Coronary artery (tissue), 2 donors: ENCODE data around the gene PDCD4.

ENCODE experiments used
- DNase-seq: peaks from one replicate; pipeline ENCODE4 v3.0.0-alpha.2; 2017; ENCODE audit warnings: low spot score
- H3K27ac ChIP-seq, 2 donors: fragments of 200-600 bp; sonication (generic); one replicate each; pipeline ENCODE4 v1.5.1; 2016 to 2019
- H3K4me3 ChIP-seq: fragments of 200-600 bp; sonication (generic); 2 replicates; pipeline ENCODE4 v1.5.1; 2016; ENCODE audit warnings: mild to moderate bottlenecking, moderate library complexity
- TF ChIP-seq, protein P1 (sequence below): fragments of 200-600 bp; sonication (generic); IDR thresholded peaks from one replicate; pipeline ENCODE4 v1.5.1; 2019; ENCODE audit warnings: antibody characterized with exemption

PDCD4 gene

DNA sequence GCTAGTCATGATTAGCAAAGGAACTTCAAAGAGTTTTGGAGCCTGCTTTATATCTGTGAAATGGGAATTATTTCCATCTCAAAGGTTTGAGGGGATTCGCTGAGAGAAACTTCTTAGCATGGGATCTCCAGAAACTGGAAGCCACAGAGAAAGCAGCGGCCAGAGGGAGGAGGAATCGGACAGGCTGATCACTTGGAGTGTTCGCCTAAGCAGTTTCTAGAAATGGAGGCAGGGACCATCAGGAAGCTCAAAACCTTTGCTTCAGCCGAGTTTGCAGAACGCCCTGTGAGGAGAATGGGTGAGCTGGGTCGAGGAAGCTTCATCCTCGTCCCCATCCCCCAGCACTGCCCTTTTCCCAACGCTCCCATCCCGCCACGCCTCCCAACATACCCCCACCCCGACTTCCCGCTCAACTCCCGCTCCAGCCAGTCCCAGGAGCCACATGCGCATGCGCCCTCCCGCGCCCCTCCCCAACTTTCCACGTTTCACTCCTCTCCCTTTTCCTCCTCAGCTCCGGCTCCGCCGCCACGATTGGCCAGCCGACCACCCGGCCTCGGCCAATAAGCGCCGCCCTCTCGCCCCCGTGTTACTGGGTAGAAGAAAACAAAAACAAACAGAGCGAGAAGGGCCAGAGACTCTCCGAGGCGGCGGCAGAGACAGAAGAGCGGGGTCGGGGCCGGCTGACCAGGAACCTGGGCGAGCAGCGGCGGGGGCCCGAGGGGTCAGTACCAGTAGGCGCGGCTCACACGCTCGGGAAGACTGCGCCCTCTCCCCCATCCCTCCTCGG, at the start of gene PDCD4:
PDCD4 (plus strand) TSS at position 631 of the 787 bp plus-strand sequence. CDS start 4,100 bp downstream, outside the sequence.
- Histone ChIP-seq H3K27ac (peak within 1 kb of the TSS; percentile 100), H3K4me3 (peak within 1 kb of the TSS; percentile 97)
- TF ChIP-seq, protein P1, sequence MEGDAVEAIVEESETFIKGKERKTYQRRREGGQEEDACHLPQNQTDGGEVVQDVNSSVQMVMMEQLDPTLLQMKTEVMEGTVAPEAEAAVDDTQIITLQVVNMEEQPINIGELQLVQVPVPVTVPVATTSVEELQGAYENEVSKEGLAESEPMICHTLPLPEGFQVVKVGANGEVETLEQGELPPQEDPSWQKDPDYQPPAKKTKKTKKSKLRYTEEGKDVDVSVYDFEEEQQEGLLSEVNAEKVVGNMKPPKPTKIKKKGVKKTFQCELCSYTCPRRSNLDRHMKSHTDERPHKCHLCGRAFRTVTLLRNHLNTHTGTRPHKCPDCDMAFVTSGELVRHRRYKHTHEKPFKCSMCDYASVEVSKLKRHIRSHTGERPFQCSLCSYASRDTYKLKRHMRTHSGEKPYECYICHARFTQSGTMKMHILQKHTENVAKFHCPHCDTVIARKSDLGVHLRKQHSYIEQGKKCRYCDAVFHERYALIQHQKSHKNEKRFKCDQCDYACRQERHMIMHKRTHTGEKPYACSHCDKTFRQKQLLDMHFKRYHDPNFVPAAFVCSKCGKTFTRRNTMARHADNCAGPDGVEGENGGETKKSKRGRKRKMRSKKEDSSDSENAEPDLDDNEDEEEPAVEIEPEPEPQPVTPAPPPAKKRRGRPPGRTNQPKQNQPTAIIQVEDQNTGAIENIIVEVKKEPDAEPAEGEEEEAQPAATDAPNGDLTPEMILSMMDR: no peak
- peak; percentile 100 for DNase-seq

- H3K27ac ChIP-seq: peak overlapping the region; percentile 89 to 92
- H3K4me3 ChIP-seq: no peak overlapping the region
- TF ChIP-seq, protein P1: no peak
- DNase-seq: no peak
Measured at GRCh38 chr10:110822035-110822711, 49.6 kb upstream of the PDCD4 start.

DNA sequence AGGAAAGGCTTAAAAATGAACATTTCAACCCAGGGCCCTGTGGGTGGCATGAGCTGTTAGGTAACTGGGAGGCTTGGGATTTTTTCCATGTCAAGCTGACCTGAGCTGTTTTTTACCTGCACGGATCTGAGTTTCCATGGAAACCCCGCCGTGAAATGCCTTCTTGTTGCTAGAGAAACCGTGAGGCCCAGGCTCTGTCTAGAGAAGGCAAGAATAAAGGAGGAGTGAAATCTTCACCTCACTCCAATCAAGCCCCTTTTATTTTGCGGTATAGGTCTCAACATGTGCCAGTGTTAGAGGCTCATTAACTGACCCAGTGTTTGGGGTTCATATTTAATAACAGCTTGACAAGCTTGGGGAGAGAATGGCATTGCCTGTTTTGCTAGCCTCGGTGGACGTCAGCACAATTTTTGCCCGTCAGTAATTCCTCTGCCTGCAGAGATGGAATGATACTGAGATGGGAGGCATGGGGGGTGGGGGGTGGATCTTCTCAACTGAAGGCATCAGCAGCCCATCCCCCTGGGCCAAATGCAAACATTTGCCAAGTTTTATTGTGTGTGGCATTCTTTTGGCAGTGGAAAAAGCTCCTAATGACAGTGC, 48.9 kb upstream of the PDCD4 start:
- TF ChIP-seq, protein P1: no peak
- no peak overlapping the region for H3K4me3 ChIP-seq
- H3K27ac ChIP-seq: peak overlapping the region; percentile 89 to 92
- DNase-seq: no peak

- H3K4me3 ChIP-seq: no peak overlapping the region
- DNase-seq: no peak
- H3K27ac ChIP-seq: no peak overlapping the region
- TF ChIP-seq, protein P1: no peak
Measured at GRCh38 chr10:110824152-110824441, 47.6 kb upstream of the PDCD4 start.

- no peak overlapping the region for H3K4me3 ChIP-seq
- no peak for DNase-seq
- H3K27ac ChIP-seq: no peak overlapping the region
- TF ChIP-seq, protein P1: no peak
Measured at GRCh38 chr10:110824660-110825059, 47.1 kb upstream of the PDCD4 start.

DNA sequence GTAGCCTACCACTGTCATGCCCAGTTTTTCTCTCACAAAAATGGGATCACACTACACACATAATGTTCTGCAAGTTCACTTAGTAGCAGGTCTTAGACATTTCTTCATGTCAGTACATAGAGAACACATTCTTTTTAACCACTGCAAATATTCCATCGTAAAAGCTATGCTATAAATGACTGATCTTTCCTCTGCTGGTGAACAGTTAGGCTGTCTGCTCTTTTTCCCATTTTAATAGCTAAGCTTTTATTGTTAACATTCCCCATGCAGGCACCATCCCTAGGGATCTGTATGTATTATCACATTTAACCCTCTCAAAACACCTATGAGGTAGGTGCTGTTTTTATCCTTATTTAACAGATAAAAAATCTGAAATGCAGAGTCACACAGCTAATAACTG, 46.2 kb upstream of the PDCD4 start:
- Histone ChIP-seq H3K4me3 (no peak overlapping the region), H3K27ac (no peak overlapping the region)
- DNase-seq: no peak
- TF ChIP-seq, protein P1: no peak
